ENCODE results near the gene DOCK11. TPM values are rescaled to one million over a fixed set of nuclear protein-coding genes. Genes with fewer than 3 reads are reported as not detected.

Gene DOCK11
- polyA plus RNA-seq, 3 donors from 2014 or later = 27.9 to 48.8 (median 28.9) TPM

- Mint-ChIP-seq H3K36me3 (peaks cover 0 to 6% (median 4%) of the 10 kb centered on the region in 3 donors), H3K4me3 (no peak overlapping the region), H3K27me3 (ENCODE audit: low read depth in 3 of 3) (peaks cover 0 to 4% (median 2%) of the 10 kb centered on the region in 3 donors), H3K4me1 (no peaks in the 10 kb centered on the region), H3K27ac (no peak overlapping the region), H3K9me3 (no peaks in the 10 kb centered on the region)
- DNase-seq = no peak
Observed at GRCh38 chrX:118652717-118653116, 157.1 kb downstream of the DOCK11 start.

DNA sequence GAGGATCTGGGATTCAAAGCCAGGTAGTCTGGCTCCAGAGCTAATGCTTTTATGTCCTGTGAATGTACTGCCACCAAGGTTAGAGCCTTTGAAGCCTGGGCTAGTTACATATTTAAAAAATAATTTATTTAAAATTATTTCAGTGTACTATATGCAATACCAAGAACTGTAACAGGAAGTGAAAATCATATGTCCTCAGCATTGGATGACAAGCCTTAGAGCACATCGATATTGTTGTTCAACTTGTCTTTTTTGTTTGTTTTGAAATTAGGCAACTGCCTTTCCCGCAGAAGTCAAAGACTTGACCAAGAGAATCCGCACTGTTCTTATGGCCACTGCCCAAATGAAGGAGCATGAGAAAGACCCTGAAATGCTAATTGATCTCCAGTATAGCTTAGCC lies 158.7 kb downstream of the DOCK11 start:
- Mint-ChIP-seq H3K27ac (peak overlapping the region in 1 of 6 donors; percentile 20), H3K27me3 (ENCODE audit: low read depth in 3 of 3) (peaks cover 0 to 5% (median 4%) of the 10 kb centered on the region in 3 donors), H3K4me1 (no peaks in the 10 kb centered on the region), H3K4me3 (no peak overlapping the region), H3K9me3 (peaks cover 0 to 4% (median 0%) of the 10 kb centered on the region in 6 donors), H3K36me3 (peaks cover 4 to 5% (median 4%) of the 10 kb centered on the region in 3 donors)
- no peak for DNase-seq

- Mint-ChIP-seq H3K9me3 (peaks cover 0 to 4% (median 0%) of the 10 kb centered on the region in 6 donors), H3K4me3 (no peak overlapping the region), H3K27me3 (ENCODE audit: low read depth in 3 of 3) (peaks cover 0 to 8% (median 4%) of the 10 kb centered on the region in 3 donors), H3K36me3 (peaks cover 4 to 7% (median 4%) of the 10 kb centered on the region in 3 donors), H3K27ac (no peak overlapping the region), H3K4me1 (no peaks in the 10 kb centered on the region)
- no peak for DNase-seq
Observed at GRCh38 chrX:118655561-118656246, 160.1 kb downstream of the DOCK11 start.

- peaks cover 4 to 8% (median 7%) of the 10 kb centered on the region in 3 donors for H3K36me3 Mint-ChIP-seq
- peaks cover 0 to 4% (median 0%) of the 10 kb centered on the region in 6 donors for H3K9me3 Mint-ChIP-seq
- peaks cover 0 to 8% (median 5%) of the 10 kb centered on the region in 3 donors for H3K27me3 Mint-ChIP-seq (ENCODE audit: low read depth in 3 of 3)
- no peak overlapping the region for H3K27ac Mint-ChIP-seq
- H3K4me1 Mint-ChIP-seq = no peaks in the 10 kb centered on the region
- no peak overlapping the region for H3K4me3 Mint-ChIP-seq
- no peak for DNase-seq
Observed at GRCh38 chrX:118657413-118657812, 161.8 kb downstream of the DOCK11 start.

GRCh38 chrX:118660085-118660484 lies 164.5 kb downstream of the DOCK11 start:
- Mint-ChIP-seq H3K36me3 (peaks cover 11 to 17% (median 12%) of the 10 kb centered on the region in 3 donors), H3K9me3 (peaks cover 0 to 4% (median 0%) of the 10 kb centered on the region in 6 donors), H3K27me3 (ENCODE audit: low read depth in 3 of 3) (peaks cover 1 to 6% (median 2%) of the 10 kb centered on the region in 3 donors), H3K27ac (peak overlapping the region in 1 of 6 donors; percentile 41), H3K4me3 (no peak overlapping the region), H3K4me1 (no peaks in the 10 kb centered on the region)
- no peak for DNase-seq

DNA sequence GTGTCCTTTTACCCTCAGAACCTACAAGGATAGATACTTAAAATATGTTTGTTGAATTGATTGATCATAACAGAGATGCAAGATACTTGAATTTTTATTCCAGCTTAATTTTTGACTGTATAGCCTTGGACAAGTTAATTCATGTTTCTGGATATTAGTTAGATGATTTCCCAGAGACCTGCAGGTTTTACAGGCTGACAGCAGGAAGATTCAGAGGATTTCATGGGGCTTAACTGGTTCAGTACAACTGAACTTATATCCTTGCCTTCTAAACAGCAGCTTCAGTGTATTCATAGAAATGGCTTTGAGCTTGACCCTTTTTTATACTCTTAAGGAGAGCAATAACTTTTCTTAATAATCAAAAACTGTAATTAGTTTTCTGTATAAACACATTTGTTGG lies 169.6 kb downstream of the DOCK11 start:
- Mint-ChIP-seq H3K4me1 (peaks cover 1 to 10% of the 10 kb centered on the region in 2 donors), H3K36me3 (peaks cover 4 to 13% (median 12%) of the 10 kb centered on the region in 3 donors), H3K4me3 (no peak overlapping the region), H3K9me3 (no peaks in the 10 kb centered on the region), H3K27me3 (ENCODE audit: low read depth in 3 of 3) (peaks cover 1 to 2% (median 2%) of the 10 kb centered on the region in 3 donors), H3K27ac (no peak overlapping the region)
- DNase-seq = no peak

DNA sequence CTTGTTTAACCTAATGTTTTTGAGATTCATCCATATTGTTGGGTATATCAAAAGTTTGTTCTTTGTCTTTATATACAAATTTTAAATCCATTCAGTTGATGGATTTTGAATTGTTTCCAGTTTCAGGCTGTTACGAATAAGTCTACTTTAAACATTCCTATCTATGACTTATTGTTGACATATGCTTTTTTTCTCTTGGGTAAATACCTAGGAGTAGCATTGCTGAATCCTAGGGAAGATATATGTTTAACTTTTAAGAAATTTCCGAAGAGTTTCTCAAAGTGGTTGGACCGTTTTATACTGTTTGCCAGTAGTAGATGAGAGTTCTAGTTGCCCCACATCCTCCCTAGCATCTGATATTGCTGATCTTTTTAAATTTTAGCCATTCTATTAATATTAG lies 170.9 kb downstream of the DOCK11 start:
- no peak overlapping the region for H3K4me3 Mint-ChIP-seq
- peak overlapping the region in 1 of 6 donors; percentile 52 for H3K27ac Mint-ChIP-seq
- H3K4me1 Mint-ChIP-seq = peaks cover 1 to 10% of the 10 kb centered on the region in 2 donors
- peaks cover 0 to 2% (median 2%) of the 10 kb centered on the region in 3 donors for H3K27me3 Mint-ChIP-seq (ENCODE audit: low read depth in 3 of 3)
- peaks cover 4 to 13% (median 9%) of the 10 kb centered on the region in 3 donors for H3K36me3 Mint-ChIP-seq
- H3K9me3 Mint-ChIP-seq = no peaks in the 10 kb centered on the region
- DNase-seq = no peak

- H3K36me3 Mint-ChIP-seq = peaks cover 7 to 12% (median 8%) of the 10 kb centered on the region in 3 donors
- H3K9me3 Mint-ChIP-seq = no peaks in the 10 kb centered on the region
- H3K4me3 Mint-ChIP-seq = no peak overlapping the region
- H3K4me1 Mint-ChIP-seq = peaks cover 1 to 10% of the 10 kb centered on the region in 2 donors
- peaks cover 2 to 4% (median 2%) of the 10 kb centered on the region in 3 donors for H3K27me3 Mint-ChIP-seq (ENCODE audit: low read depth in 3 of 3)
- H3K27ac Mint-ChIP-seq = peak overlapping the region in 1 of 6 donors; percentile 64
- DNase-seq = no peak
Observed at GRCh38 chrX:118669435-118669834, 173.8 kb downstream of the DOCK11 start.

- H3K27me3 Mint-ChIP-seq (ENCODE audit: low read depth in 3 of 3) = peaks cover 0 to 7% (median 2%) of the 10 kb centered on the region in 3 donors
- no peak for DNase-seq
- H3K36me3 Mint-ChIP-seq = peaks cover 7 to 21% (median 8%) of the 10 kb centered on the region in 3 donors
- H3K4me3 Mint-ChIP-seq = no peak overlapping the region
- no peak overlapping the region for H3K27ac Mint-ChIP-seq
- no peaks in the 10 kb centered on the region for H3K9me3 Mint-ChIP-seq
- H3K4me1 Mint-ChIP-seq = no peaks in the 10 kb centered on the region
Observed at GRCh38 chrX:118675326-118675965, 179.8 kb downstream of the DOCK11 start.

GRCh38 chrX:118675966-118676349 lies 180.3 kb downstream of the DOCK11 start:
- Mint-ChIP-seq H3K36me3 (peaks cover 7 to 21% (median 8%) of the 10 kb centered on the region in 3 donors), H3K4me3 (no peak overlapping the region), H3K9me3 (no peaks in the 10 kb centered on the region), H3K27ac (no peak overlapping the region), H3K4me1 (no peaks in the 10 kb centered on the region), H3K27me3 (ENCODE audit: low read depth in 3 of 3) (peaks cover 0 to 7% (median 2%) of the 10 kb centered on the region in 3 donors)
- no peak for DNase-seq

DNA sequence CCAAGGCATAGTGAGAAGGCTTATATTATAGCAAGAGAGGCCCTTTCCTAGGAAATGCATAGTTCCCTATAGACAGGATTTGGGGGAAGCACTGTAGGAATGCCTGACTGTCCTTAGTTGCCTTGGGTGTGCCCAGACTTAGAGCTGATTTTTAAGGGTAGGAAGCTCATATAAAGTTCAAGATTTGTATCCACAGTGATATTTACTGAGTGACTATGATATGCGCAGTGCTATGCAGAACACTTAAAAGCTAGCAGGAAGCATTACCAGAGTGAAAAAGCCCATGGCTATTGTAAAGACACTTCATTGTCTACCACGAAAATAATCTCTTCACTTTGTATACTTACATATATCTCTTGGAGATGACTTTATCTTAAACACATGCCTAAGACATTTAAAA lies 181.7 kb downstream of the DOCK11 start:
- no peak overlapping the region for H3K4me3 Mint-ChIP-seq
- H3K36me3 Mint-ChIP-seq = peaks cover 3 to 21% (median 8%) of the 10 kb centered on the region in 3 donors
- no peak overlapping the region for H3K27ac Mint-ChIP-seq
- no peaks in the 10 kb centered on the region for H3K4me1 Mint-ChIP-seq
- no peak for DNase-seq
- H3K27me3 Mint-ChIP-seq (ENCODE audit: low read depth in 3 of 3) = peaks cover 0 to 9% (median 2%) of the 10 kb centered on the region in 3 donors
- no peaks in the 10 kb centered on the region for H3K9me3 Mint-ChIP-seq

DNA sequence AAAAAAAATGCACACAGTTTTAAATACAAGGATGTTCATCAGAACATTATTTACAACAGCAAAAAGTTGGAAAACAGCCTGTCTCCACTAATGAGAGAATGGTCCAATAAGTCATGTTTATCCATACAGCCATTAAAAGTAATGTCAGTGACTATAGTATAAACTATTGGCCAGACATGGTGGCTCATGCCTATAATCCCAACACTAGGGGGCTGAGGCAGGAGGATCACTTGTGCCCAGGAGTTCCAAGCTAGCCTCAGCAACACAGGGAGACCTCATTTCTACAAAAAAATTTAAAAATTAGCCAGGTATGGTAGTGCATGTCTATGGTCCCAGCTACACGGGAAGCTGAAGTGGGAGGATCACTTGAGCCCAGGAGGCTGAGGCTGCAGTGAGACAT lies 183.7 kb downstream of the DOCK11 start:
- no peaks in the 10 kb centered on the region for H3K9me3 Mint-ChIP-seq
- DNase-seq = no peak
- no peak overlapping the region for H3K27ac Mint-ChIP-seq
- peaks cover 0 to 20% (median 4%) of the 10 kb centered on the region in 3 donors for H3K36me3 Mint-ChIP-seq
- H3K27me3 Mint-ChIP-seq (ENCODE audit: low read depth in 3 of 3) = peaks cover 0 to 6% (median 0%) of the 10 kb centered on the region in 3 donors
- no peak overlapping the region for H3K4me3 Mint-ChIP-seq
- no peaks in the 10 kb centered on the region for H3K4me1 Mint-ChIP-seq

DNA sequence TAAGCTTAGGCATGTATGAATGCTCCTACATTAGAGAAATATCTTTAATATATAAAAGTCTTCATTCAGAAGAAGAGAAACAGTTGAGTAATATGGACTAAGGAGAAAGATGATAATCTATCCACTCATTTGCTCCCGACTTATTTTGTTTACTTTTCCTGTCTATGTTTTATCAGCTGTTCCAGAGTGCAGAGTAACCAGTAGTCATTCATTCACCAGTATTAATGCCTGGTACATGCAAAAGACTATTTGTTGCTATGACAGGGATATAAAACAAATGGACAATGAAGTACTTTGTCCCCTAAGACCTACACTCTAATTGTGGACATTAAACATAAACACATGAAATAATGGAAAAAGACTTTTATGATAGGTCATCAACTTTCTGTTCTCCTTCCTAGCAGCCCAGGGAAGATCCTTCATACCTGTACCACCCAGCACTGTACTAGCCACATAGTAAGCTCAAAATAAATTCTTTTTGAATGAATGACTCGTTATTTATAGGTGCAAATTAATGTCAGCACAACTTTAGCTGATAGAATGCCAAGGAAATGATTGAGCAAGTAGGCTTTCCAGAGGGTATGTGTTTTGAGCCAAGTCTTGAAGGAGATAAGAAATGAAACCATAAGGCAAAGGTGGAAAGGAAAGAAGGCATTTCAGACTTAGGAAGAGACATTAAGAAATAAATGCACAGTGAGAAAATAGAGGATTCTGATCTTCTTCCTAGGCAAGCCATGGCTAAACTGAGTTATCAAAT lies 186.8 kb downstream of the DOCK11 start:
- Mint-ChIP-seq H3K9me3 (no peaks in the 10 kb centered on the region), H3K36me3 (peaks cover 8 to 13% (median 12%) of the 10 kb centered on the region in 3 donors), H3K27me3 (ENCODE audit: low read depth in 3 of 3) (peaks cover 0 to 3% (median 2%) of the 10 kb centered on the region in 3 donors), H3K4me3 (no peak overlapping the region), H3K4me1 (no peaks in the 10 kb centered on the region), H3K27ac (peak overlapping the region in 2 of 6 donors; percentile 24 to 80)
- DNase-seq = no peak

Measured in immature natural killer cell (primary cell).